Heart right ventricle (tissue), 16 donors: ENCODE data around the gene CEACAM16. TPM values are rescaled to one million over a fixed set of nuclear protein-coding genes. Genes with fewer than 3 reads are reported as not detected.
"Not testable (repeated sequence)": the region's sequence is repeated elsewhere in the genome, so short reads cannot be mapped to it uniquely, and the experiment has no call there.

Experiments used
- ATAC-seq, 8 donors: fragments of 200-7000 bp; cut with Tn5 transposase; one replicate each; pipeline ENCODE4 v1.9.1; 2020; ENCODE audit warnings: mild to moderate bottlenecking in 8 of 8, moderate library complexity in 8 of 8, moderate number of reproducible peaks in 1 of 8
- DNase-seq, 2 donors: peaks; one replicate each; pipeline ENCODE4 v3.0.0-alpha.2; 2020
- H3K27ac ChIP-seq, 10 donors: fragments of 200-600 bp; sonication (generic) in 2 of 10; one replicate each; pipeline versions ENCODE4 v1.5.0 to v1.8.0; 2020 to 2022; ENCODE audit warnings: mild to moderate bottlenecking in 3 of 10
- H3K27me3 ChIP-seq, 7 donors: fragments of 200-600 bp; one replicate each; pipeline ENCODE4 v1.8.0; 2021 to 2022; ENCODE audit warnings: mild to moderate bottlenecking in 2 of 7
- H3K36me3 ChIP-seq, 9 donors: fragments of 200-600 bp; sonication (generic) in 1 of 9; one replicate each; pipeline versions ENCODE4 v1.5.0 to v1.8.0; 2020 to 2022; ENCODE audit warnings: mild to moderate bottlenecking in 2 of 9
- H3K4me1 ChIP-seq, 9 donors: fragments of 200-600 bp; sonication (generic) in 1 of 9; one replicate each; pipeline versions ENCODE4 v1.5.0 to v1.8.0; 2020 to 2022; ENCODE audit warnings: mild to moderate bottlenecking in 4 of 9
- H3K4me3 ChIP-seq, 10 donors: fragments of 200-600 bp; sonication (generic) in 2 of 10; one replicate each; pipeline versions ENCODE4 v1.5.0 to v1.8.0; 2020 to 2022; ENCODE audit warnings: mild to moderate bottlenecking in 7 of 10, moderate library complexity in 2 of 10
- H3K9me3 ChIP-seq, 11 donors: fragments of 200-600 bp in 10 of 11; sonication (generic) in 2 of 11; one replicate each; pipeline versions ENCODE4 v1.5.0 to v1.8.0; 2013 to 2022; ENCODE audit warnings: mild to moderate bottlenecking in 2 of 11, control low read depth in 1 of 11, moderate library complexity in 1 of 11
- CTCF ChIP-seq, 9 donors: fragments of 200-600 bp; sonication (generic) in 2 of 9; IDR thresholded peaks; one replicate each; pipeline versions ENCODE4 v1.5.0 to v1.8.0; 2021 to 2022; ENCODE audit warnings: antibody characterized with exemption in 9 of 9, mild to moderate bottlenecking in 5 of 9, moderate library complexity in 1 of 9
- WGBS, 2 donors: extraction: QIAGEN DNeasy Blood & Tissue Kit; methylation state at CpG; one replicate each; pipeline ENCODE4 v1.1.7; 2013; ENCODE audit warnings: inconsistent platforms in 1 of 2; 5-methylcytosine and 5-hydroxymethylcytosine counted together
- intact Hi-C, 10 donors: fragments of 100-400 bp; cut with DNase I; formaldehyde crosslinking; loops; one replicate each; pipeline versions ENCODE4 v1.11.1 to v1.14.2; 2022
- polyA plus RNA-seq, 2 donors: library from polyadenylated mRNA; stranded (reverse); fragments of 200-250 nt; gene quantifications; one replicate each; pipeline ENCODE4 v1.2.3, GENCODE V29; 2013
- total RNA-seq, 10 donors: library from RNA; stranded (reverse); fragmentation: NEBNext Ultra II Directional in 3 of 10; extraction: Animal tissue kit (Norgen Biotek cat#: 25700) in 3 of 10; gene quantifications; one replicate each; pipeline versions ENCODE4 v1.2.1 to v1.2.4, GENCODE V29; 2021 to 2023
- donor health status: Arrhythmogenic right ventricular cardiomyopathy.
- donor health status: ischemic (EF 13 %, LVEDD 7.1; RV severe dilation, severe dysfunction).
- donor health status: healthy with polysubstance abuse.
- donor health status: DM: no; HTN: yes; CAD: no.
- donor health status: DM: no; HTN: no; CAD: no.
- donor health status: ischemic (EF 25% LVEDD 6.9; RV normal size, moderate dysfunction).
- donor health status: ischemic (EF 25% LVEDD 5.7; RV mildly dilated, moderate dysfunction).
- donor health status: healthy.
- donor health status: DM: yes; HTN: yes; CAD: no.
- donor health status: Ischemic cardiomyopathy.
- donor health status: ischemic (EF 35%, LVEDD 5.7; RV mildly dilated, moderate dysfunction).
- donor health status: nonischemic (EF 11% LVEDD 7.7; RV severe dilation, severe dysfunction).
- donor health status: DM: yes; HTN: yes; CAD: no.
- donor health status: PGD.
- donor health status: ischemic (EF 29% LVEDD 5.4; RV normal size, mild dysfunction).
- donor health status: nonischemic (EF 23%, LVEDD 6.1; RV moderate dilation, normal function).

Gene CEACAM16
- total and polyA plus RNA-seq, 12 donors, result not detected

- ATAC-seq, result no peak
- no peaks in the 10 kb centered on the region for H3K27me3 ChIP-seq
- no peak overlapping the region for H3K27ac ChIP-seq
- TF ChIP-seq CTCF (IDR thresholded peaks at IDR 0.05), result no peak
- no peaks in the 10 kb centered on the region for H3K4me1 ChIP-seq
- no peak for DNase-seq
- intact Hi-C loops, result no loop called here
- 79 to 85% methylated on average over 7 of the region's 7 CpGs for WGBS, 2 donors
- no peak overlapping the region for H3K4me3 ChIP-seq
- H3K9me3 ChIP-seq, result no peaks in the 10 kb centered on the region
- peaks cover 0 to 25% (median 11%) of the 10 kb centered on the region in 9 donors for H3K36me3 ChIP-seq
Observed at GRCh38 chr19:44666852-44667556, 31.9 kb upstream of the CEACAM16 start.

- H3K9me3 ChIP-seq, result no peaks in the 10 kb centered on the region
- ATAC-seq, result peak in 1 of 8 donors; percentile 18
- WGBS, 2 donors, result 85 to 88% methylated on average over 2 of the region's 2 CpGs
Observed at GRCh38 chr19:44668985-44669764, 29.8 kb upstream of the CEACAM16 start.

GRCh38 chr19:44670027-44670426 is 28.9 kb upstream of the CEACAM16 start:
- H3K4me3 ChIP-seq, ATAC-seq, DNase-seq, H3K4me1 ChIP-seq, intact Hi-C loops, H3K27me3 ChIP-seq, H3K9me3 ChIP-seq, H3K27ac ChIP-seq, H3K36me3 ChIP-seq: not testable (repeated sequence)
- WGBS, 2 donors, result 97 to 98% methylated on average over 2 of the region's 2 CpGs

More at GRCh38 chr19:44668985-44669764, 29.8 kb upstream of the CEACAM16 start:
- intact Hi-C loops, result no loop called here
- Histone ChIP-seq H3K36me3 (peaks cover 0 to 3% (median 0%) of the 10 kb centered on the region in 9 donors), H3K4me3 (no peak overlapping the region), H3K4me1 (no peaks in the 10 kb centered on the region), H3K27ac (no peak overlapping the region), H3K27me3 (no peaks in the 10 kb centered on the region)
- DNase-seq, result no peak
- TF ChIP-seq CTCF (IDR thresholded peaks at IDR 0.05), result no peak

GRCh38 chr19:44671400-44671799 is 27.6 kb upstream of the CEACAM16 start, which contains the start of gene CEACAM19:
CEACAM19 (plus strand) TSS chr19:44671482; CDS start chr19:44671932, 450 bp downstream.
- WGBS, 2 donors, result 82 to 87% methylated on average over 2 of the region's 2 CpGs
- Histone ChIP-seq H3K4me1 (no peaks in the 10 kb centered on the region), H3K27ac (no peak within 1 kb of the TSS), H3K9me3 (no peaks in the 10 kb centered on the region), H3K36me3 (peaks cover 0 to 6% (median 0%) of the 10 kb centered on the region in 9 donors), H3K4me3 (no peak within 1 kb of the TSS), H3K27me3 (no peaks in the 10 kb centered on the region)
- intact Hi-C loops, result no loop called here
- TF ChIP-seq CTCF (IDR thresholded peaks at IDR 0.05), result no peak
- ATAC-seq (peak in 1 of 8 donors; percentile 40), DNase-seq (no peak)
